Measurements from ENCODE around the gene NACC2.

NACC2 gene

GRCh38 chr9:135961811-135962695 is 133.0 kb downstream of the NACC2 start:
- no peak for TF ChIP-seq CTCF (conservative IDR thresholded peaks at IDR 0.05; ENCODE audit: control insufficient read depth, insufficient read depth, low read depth, low read length)
- no peak for DNase-seq (ENCODE audit: low read depth)
- no peak overlapping the region for H3K4me3 ChIP-seq (ENCODE audit: control insufficient read depth, low read depth, low read length)

- peak; percentile 91 for DNase-seq (ENCODE audit: low read depth)
- peak within 1 kb of the TSS; percentile 76 for H3K4me3 ChIP-seq (ENCODE audit: control insufficient read depth, low read depth, low read length)
- TF ChIP-seq CTCF (conservative IDR thresholded peaks at IDR 0.05; ENCODE audit: control insufficient read depth, insufficient read depth, low read depth, low read length) = no peak
These were observed 133.8 kb downstream of the NACC2 start, which contains the start of gene UBAC1 for GRCh38 chr9:135961277-135961715. TSS of gene UBAC1 (minus strand) at chr9:135961373. CDS start at chr9:135961162, 211 bp downstream.

GRCh38 chr9:135960411-135961276 is 134.4 kb downstream of the NACC2 start:
- TF ChIP-seq CTCF (conservative IDR thresholded peaks at IDR 0.05; ENCODE audit: control insufficient read depth, insufficient read depth, low read depth, low read length) = no peak
- H3K4me3 ChIP-seq (ENCODE audit: control insufficient read depth, low read depth, low read length) = peak overlapping the region; percentile 76
- peak; percentile 11 for DNase-seq (ENCODE audit: low read depth)

GRCh38 chr9:135959814-135960213 is 135.3 kb downstream of the NACC2 start:
- no peak for TF ChIP-seq CTCF (conservative IDR thresholded peaks at IDR 0.05; ENCODE audit: control insufficient read depth, insufficient read depth, low read depth, low read length)
- peak; percentile 20 for DNase-seq (ENCODE audit: low read depth)
- H3K4me3 ChIP-seq (ENCODE audit: control insufficient read depth, low read depth, low read length) = peak overlapping the region; percentile 76

GRCh38 chr9:135958485-135958884 is 136.6 kb downstream of the NACC2 start:
- no peak for DNase-seq (ENCODE audit: low read depth)
- TF ChIP-seq CTCF (conservative IDR thresholded peaks at IDR 0.05; ENCODE audit: control insufficient read depth, insufficient read depth, low read depth, low read length) = no peak

GRCh38 chr9:135957431-135957830 is 137.7 kb downstream of the NACC2 start:
- no peak overlapping the region for H3K4me3 ChIP-seq (ENCODE audit: control insufficient read depth, low read depth, low read length)
- no peak for DNase-seq (ENCODE audit: low read depth)
- TF ChIP-seq CTCF (conservative IDR thresholded peaks at IDR 0.05; ENCODE audit: control insufficient read depth, insufficient read depth, low read depth, low read length) = no peak

More at GRCh38 chr9:135958485-135958884, 136.6 kb downstream of the NACC2 start:
- no peak overlapping the region for H3K4me3 ChIP-seq (ENCODE audit: control insufficient read depth, low read depth, low read length)

All from fibroblast of mammary gland (primary cell).